ENCODE data around the gene ASTN2. TPM values are rescaled to one million over a fixed set of nuclear protein-coding genes. Genes with fewer than 3 reads are reported as not detected.

ASTN2 gene
- total and polyA plus RNA-seq, 3 donors from 2014 or later, result 55.7 to 157 (median 117) TPM

DNA sequence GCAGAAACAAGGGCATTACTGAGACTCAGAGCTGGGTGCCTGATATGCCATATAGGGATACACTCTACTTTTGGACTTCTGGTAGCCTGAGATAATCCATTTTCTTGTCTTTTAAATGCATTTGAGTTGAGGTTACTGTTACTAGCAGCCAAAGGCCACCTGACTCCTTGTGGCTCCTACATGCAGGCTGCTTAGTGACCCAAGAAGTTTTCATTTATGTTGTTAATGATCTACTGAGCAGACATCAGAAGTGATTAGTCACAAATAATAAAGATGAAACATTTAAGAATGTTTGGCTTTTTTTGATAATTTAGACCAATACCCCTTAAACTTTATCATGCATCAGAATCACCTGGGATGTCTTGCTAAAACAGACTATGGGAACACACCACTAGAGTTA is 899.3 kb downstream of the ASTN2 start:
- TF ChIP-seq, protein P1, sequence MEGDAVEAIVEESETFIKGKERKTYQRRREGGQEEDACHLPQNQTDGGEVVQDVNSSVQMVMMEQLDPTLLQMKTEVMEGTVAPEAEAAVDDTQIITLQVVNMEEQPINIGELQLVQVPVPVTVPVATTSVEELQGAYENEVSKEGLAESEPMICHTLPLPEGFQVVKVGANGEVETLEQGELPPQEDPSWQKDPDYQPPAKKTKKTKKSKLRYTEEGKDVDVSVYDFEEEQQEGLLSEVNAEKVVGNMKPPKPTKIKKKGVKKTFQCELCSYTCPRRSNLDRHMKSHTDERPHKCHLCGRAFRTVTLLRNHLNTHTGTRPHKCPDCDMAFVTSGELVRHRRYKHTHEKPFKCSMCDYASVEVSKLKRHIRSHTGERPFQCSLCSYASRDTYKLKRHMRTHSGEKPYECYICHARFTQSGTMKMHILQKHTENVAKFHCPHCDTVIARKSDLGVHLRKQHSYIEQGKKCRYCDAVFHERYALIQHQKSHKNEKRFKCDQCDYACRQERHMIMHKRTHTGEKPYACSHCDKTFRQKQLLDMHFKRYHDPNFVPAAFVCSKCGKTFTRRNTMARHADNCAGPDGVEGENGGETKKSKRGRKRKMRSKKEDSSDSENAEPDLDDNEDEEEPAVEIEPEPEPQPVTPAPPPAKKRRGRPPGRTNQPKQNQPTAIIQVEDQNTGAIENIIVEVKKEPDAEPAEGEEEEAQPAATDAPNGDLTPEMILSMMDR (IDR thresholded peaks at IDR 0.05), result no peak
- TF ChIP-seq POLR2A (IDR thresholded peaks at IDR 0.05), result no peak
- Histone ChIP-seq H3K27me3 (no peaks in the 10 kb centered on the region), H3K36me3 (ENCODE audit: low read depth, missing control alignments) (no peaks in the 10 kb centered on the region), H3K9me3 (no peaks in the 10 kb centered on the region), H3K27ac (no peak overlapping the region), H3K4me1 (no peaks in the 10 kb centered on the region), H3K4me3 (no peak overlapping the region)
- intact Hi-C loops (cut with DNase I; ENCODE audit: low total_unique reads), result no loop called here
- no peak for DNase-seq

DNA sequence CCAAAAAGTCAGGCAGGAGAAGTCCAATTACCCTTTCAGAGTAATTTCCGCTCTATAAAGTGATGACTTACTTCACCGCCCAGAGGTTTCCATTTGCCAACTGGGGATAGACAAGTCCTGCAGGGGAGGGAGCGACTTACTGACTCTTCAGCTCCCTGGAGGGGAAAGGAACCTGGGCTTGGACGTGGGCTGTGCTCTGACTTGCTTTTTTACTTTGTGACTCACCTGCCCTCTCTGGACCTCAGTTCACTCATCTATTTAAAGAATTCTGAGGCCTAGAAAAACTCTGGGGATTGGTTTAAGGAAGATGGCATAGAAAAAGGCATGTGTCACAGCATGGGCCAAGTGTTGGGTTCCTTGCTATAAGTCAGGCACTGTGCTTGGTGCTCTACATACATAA is 908.2 kb downstream of the ASTN2 start:
- no peaks in the 10 kb centered on the region for H3K36me3 ChIP-seq (ENCODE audit: low read depth, missing control alignments)
- intact Hi-C loops (cut with DNase I; ENCODE audit: low total_unique reads), result no loop called here
- no peaks in the 10 kb centered on the region for H3K4me1 ChIP-seq
- H3K27ac ChIP-seq, result no peak overlapping the region
- H3K9me3 ChIP-seq, result no peaks in the 10 kb centered on the region
- DNase-seq, result no peak
- WGBS, 2 donors, result 86 to 92% methylated on average over 4 of the region's 4 CpGs
- TF ChIP-seq POLR2A (IDR thresholded peaks at IDR 0.05), result no peak
- TF ChIP-seq, protein P1 (IDR thresholded peaks at IDR 0.05), result no peak
- H3K27me3 ChIP-seq, result no peaks in the 10 kb centered on the region
- no peak overlapping the region for H3K4me3 ChIP-seq

DNA sequence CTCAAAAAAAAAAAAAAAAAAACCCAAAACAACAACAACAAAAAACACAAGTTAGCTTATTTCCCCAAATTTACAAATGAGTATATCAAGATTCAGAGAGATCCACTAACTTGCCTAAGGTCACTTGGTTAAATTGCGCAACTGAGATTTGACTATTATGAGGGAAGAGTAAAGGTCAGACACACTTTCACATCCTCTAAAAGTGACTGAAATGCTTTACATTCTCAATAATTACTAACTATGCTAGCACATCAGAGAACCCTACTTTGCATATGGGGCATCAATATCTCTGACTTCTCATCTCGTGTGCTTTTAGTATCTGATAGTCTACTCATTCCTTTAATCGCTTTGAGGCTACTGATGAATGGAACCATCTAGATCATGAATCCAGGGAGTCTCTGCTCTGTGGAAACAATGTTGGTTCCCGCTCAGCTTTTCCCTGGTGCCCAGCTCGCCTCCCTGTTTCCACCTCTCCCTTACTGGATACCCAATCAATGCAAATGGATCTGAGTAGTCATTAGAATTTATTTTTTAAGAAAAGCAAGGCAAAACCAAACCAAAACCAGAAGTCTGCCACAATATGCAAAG is 909.9 kb downstream of the ASTN2 start:
- Histone ChIP-seq H3K4me3 (no peak overlapping the region), H3K4me1 (no peaks in the 10 kb centered on the region), H3K36me3 (ENCODE audit: low read depth, missing control alignments) (no peaks in the 10 kb centered on the region), H3K27me3 (no peaks in the 10 kb centered on the region), H3K27ac (no peak overlapping the region), H3K9me3 (no peaks in the 10 kb centered on the region)
- no peak for DNase-seq
- 80 to 87% methylated on average over 5 of the region's 5 CpGs for WGBS, 2 donors
- intact Hi-C loops (cut with DNase I; ENCODE audit: low total_unique reads), result no loop called here
- TF ChIP-seq POLR2A (IDR thresholded peaks at IDR 0.05), result no peak
- TF ChIP-seq, protein P1 (IDR thresholded peaks at IDR 0.05), result no peak

DNA sequence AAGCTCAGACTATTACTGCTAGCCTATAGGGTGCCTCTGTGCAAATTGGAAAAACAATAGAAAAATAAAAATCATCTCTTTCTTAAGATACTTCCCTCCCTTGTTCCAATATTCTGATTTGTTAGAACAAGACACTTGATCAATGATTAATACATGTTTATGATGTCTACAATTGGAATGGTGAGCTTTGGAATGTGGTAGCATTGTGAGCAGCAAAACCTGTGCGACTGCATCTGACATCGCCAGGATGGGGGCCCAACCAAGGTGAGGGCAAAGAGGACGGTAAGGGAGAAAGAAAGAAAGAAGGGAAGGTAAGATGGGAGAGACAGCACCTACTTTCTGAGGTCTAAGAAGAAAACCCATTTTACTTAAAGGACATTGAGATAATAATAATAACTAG is 910.8 kb downstream of the ASTN2 start:
- TF ChIP-seq, protein P1 (IDR thresholded peaks at IDR 0.05), result no peak
- intact Hi-C loops (cut with DNase I; ENCODE audit: low total_unique reads), result no loop called here
- H3K27ac ChIP-seq, result no peak overlapping the region
- no peaks in the 10 kb centered on the region for H3K4me1 ChIP-seq
- WGBS, 2 donors, result 89 to 94% methylated on average over 3 of the region's 3 CpGs
- H3K4me3 ChIP-seq, result no peak overlapping the region
- no peaks in the 10 kb centered on the region for H3K27me3 ChIP-seq
- H3K36me3 ChIP-seq (ENCODE audit: low read depth, missing control alignments), result no peaks in the 10 kb centered on the region
- no peak for DNase-seq
- no peaks in the 10 kb centered on the region for H3K9me3 ChIP-seq

- Histone ChIP-seq H3K36me3 (ENCODE audit: low read depth, missing control alignments) (no peaks in the 10 kb centered on the region), H3K27me3 (no peaks in the 10 kb centered on the region), H3K4me3 (no peak overlapping the region), H3K27ac (no peak overlapping the region), H3K9me3 (no peaks in the 10 kb centered on the region), H3K4me1 (no peaks in the 10 kb centered on the region)
- intact Hi-C loops (cut with DNase I; ENCODE audit: low total_unique reads), result no loop called here
- no peak for DNase-seq
- TF ChIP-seq, protein P1 (IDR thresholded peaks at IDR 0.05), result no peak
- TF ChIP-seq POLR2A (IDR thresholded peaks at IDR 0.05), result no peak
These were observed 912.1 kb downstream of the ASTN2 start for GRCh38 chr9:116502746-116503145.

Measured in testis (tissue), 3 donors.